AG08396 (cell line): ENCODE data around the gene ITIH1.

ENCODE experiments used
- DNase-seq: peaks from one replicate; pipeline ENCODE4 v3.0.0; 2012; ENCODE audit warnings: low spot score, mixed read lengths

Gene ITIH1

GRCh38 chr3:52816654-52817053 is 39.3 kb downstream of the ITIH1 start:
- no peak for DNase-seq

DNA sequence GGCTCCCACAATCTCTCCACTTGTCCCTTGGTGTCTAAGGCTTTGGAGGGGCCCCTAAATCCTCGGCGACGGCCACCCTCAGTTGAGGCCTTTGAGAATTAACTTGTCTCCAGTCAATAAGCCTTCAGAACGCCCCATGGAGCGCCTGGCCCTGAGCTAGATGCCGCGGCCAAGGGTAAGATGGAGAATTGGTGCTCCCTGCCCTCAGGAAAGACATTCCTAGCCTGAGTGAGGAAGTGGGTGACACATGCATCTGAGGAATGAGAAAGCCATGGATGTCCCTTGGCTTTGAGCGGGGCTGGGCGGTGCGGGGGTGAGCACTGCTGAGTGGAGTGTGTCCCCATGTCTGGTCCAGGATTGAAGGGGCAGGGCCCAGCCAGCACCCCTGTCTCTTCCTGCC is 39.8 kb downstream of the ITIH1 start:
- no peak for DNase-seq

DNA sequence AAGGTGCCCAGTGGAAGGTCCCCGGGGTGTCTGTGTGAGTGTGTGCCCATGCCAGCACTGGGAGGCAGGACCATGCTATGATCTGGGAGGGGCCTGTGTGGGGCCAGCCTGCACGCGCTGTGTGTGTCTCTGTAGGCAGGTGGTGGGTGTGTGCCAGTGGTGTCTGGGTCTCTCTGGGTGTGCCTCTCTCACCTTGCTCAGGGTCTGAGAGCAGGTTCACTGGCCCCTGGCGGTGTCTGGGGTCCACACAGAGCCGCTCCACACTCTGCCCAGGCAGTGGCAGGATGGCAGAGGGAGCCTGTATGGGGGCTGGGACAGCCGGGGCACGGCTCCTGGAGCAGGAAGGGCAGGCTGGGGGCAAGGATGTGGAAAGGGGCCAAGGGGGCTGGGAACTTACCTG is 40.5 kb downstream of the ITIH1 start:
- DNase-seq, result no peak

- no peak for DNase-seq
Observed at GRCh38 chr3:52819936-52820335, 42.5 kb downstream of the ITIH1 start.

DNA sequence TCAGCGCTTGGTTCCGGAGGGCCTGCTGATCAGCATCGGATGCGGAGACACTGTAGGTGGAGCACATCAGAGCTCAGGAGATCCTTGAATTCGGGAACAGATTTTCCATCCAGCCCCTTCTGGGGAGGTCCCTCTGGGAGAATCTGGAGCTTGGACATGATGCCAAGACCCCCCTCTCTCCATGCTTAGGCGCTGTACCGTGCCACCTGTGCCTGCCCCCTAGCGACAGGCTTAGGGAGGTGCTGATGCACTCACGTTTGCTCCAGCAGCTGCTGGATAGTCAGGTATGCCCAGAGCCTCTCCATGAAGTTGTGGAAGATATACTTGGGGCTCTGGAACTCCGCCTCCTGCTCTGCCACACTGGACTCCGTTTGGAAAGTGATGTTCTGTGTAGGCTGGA is 43.3 kb downstream of the ITIH1 start:
- DNase-seq, result peak; percentile 48

GRCh38 chr3:52822363-52822762 is 45.0 kb downstream of the ITIH1 start:
- DNase-seq, result no peak

- DNase-seq, result no peak
Observed at GRCh38 chr3:52824037-52824436, 46.6 kb downstream of the ITIH1 start.

DNA sequence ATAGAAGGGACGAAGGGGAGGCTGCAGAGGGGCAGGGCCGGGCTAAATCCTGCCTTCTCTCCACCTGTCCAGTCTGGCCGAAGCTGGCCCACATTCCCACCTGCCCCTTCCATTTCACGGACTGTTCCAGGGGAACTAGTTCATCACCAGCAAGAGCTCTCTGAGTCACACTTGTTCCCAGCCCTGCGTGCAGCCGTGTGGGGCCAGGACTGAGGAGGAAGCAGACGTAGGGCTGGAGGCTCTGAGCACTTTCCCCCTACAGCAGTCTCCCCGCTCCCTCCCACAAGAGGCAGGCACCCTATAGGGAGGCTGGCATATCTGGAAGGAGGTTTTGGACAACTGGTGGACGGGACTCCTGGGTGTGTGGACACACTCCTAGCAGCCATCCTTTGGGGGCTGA is 50.0 kb downstream of the ITIH1 start:
- no peak for DNase-seq

DNA sequence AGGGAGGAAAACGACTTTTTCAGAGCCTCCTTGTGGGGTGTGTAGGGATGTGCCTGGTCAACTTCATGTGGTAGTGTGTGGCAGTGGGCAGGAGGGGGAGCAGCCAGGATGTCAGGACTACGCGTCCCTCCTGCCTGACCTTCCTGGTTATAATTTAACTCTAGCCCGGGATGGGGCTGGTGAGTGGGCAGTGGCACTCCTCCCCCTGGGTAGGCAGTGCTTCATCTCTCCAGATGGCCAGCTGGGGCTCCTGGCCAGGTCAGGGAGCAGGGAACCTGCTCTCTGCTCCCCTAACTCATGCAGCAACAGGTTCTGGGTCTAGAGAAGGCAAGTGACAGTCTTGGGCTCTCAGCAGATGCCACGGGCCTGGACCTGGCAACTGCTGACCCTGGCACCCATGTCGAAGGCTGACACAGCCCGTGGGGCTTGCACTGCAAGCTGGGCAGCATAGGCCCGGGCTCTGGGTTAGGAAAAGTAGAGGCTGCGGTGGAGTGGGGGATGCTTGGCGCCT is 50.5 kb downstream of the ITIH1 start:
- no peak for DNase-seq

GRCh38 chr3:52829482-52829881 is 52.1 kb downstream of the ITIH1 start:
- DNase-seq, result no peak

- DNase-seq, result no peak
Observed at GRCh38 chr3:52829906-52830463, 52.6 kb downstream of the ITIH1 start.

DNA sequence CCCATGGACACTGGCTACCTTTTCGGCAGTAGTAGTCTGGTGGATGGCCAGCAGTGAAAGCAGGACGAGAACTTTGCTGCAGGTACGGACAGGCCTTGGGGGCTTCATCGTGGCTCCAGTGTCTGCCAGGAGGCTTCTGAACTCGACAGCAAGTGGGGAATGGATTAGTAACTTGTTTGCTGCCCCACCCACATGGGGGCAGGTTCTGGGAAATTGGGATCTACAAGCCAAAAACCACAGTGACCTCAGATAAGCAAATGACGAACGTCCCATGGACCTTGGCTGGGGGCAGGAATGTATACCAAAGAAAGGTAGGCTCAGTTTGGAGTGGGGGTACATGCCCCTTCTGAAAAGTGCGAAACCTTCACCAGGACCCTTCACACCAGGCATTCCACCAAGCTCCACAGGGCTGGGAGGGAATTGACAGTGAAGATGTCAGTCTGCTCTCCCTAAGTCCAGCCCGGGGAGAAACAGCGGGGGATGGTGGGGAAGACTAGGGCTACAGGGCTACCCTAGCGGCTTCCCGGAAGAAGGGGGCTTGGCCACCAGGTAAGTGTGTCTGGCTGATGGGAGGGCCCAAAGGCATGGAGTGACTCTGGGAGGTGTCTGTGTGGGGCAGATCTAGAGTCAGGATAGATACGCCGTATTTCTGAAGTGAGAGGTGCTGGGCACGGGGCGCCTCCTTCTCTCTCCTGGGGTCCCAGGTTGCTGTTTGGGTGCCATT is 53.3 kb downstream of the ITIH1 start, which contains the start of gene ITIH4:
Gene ITIH4, minus strand, starts transcription at position 138 of the 724 bp plus-strand sequence. Its CDS starts 30 bp downstream, at position 108.
- no peak for DNase-seq

- DNase-seq, result peak; percentile 84
Observed at GRCh38 chr3:52831500-52832301, 54.3 kb downstream of the ITIH1 start.

GRCh38 chr3:52833202-52833601 is 55.8 kb downstream of the ITIH1 start:
- no peak for DNase-seq

GRCh38 chr3:52834871-52835501 is 57.6 kb downstream of the ITIH1 start, which contains the start of gene MUSTN1:
Gene MUSTN1, minus strand, starts transcription at chr3:52835019. Its CDS starts 71 bp downstream, at chr3:52834948.
- peak; percentile 41 for DNase-seq

GRCh38 chr3:52835766-52836470 is 58.5 kb downstream of the ITIH1 start:
- DNase-seq, result no peak

GRCh38 chr3:52836471-52836845 is 59.1 kb downstream of the ITIH1 start:
- no peak for DNase-seq

- no peak for DNase-seq
Observed at GRCh38 chr3:52836986-52837385, 59.6 kb downstream of the ITIH1 start.

- DNase-seq, result no peak
Observed at GRCh38 chr3:52838561-52839267, 61.3 kb downstream of the ITIH1 start.

DNA sequence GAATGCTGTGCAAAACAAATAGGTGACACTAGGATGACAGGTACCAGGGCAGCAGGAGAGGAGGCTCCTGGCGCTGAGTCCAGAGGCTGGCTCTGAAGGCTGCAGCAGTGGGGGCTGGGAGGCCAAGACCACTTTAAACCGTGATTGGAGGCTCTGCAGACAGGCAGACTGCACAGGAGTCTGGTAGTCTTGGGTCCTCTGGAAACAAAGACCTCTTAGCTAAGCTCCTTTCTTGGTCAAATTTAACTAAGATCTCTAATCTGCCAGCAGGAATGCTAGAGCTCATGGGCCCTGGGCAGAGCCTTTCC is 61.8 kb downstream of the ITIH1 start:
- DNase-seq, result no peak

DNA sequence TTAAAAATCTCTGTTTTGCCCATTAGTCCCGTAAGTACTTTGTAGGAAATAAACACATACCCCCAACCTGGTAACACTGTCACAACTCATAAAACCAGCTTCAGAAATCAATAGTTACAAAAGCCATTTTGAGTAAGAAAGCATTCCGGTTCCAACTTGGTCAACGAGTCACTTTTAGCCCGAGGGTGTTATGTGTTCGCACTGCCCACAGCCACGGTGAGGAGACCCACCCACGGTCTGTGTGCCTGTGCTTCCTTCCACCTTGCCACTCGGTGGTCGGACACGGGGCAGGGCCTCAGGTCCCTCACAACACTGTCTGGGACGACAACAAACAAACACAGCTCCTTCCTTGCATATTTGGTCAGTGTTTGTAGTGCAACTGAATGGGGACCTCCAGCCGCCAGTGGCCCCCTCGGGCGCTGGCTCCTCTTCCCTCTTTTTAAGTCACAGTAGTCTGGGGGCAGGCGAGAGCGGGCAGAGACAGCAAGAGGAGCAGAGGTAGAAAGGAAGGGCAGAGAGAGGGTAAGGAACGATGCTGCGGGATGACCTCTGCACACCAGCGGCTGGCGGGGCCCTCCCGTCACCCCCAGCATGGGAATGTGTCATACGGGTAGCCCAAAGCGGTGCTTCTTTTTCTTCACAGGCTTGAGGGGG is 62.6 kb downstream of the ITIH1 start:
- DNase-seq, result no peak
